T-helper 1 cell treated with Interleukin-12 subunit alpha and Interleukin-12 subunit beta and Interleukin-4 antibody, amounts not matched to agents 30 μg/mL and 1 μg/mL, for 36 hours (primary cell): ENCODE results near the gene MAP3K8.
"Not testable (repeated sequence)": the region's sequence is repeated elsewhere in the genome, so short reads cannot be mapped to it uniquely, and the experiment has no call there.

Experiments used
- H3K27ac Mint-ChIP-seq: one replicate; pipeline ENCODE4 v1.8.0; 2021; ENCODE audit warnings: mild to moderate bottlenecking, mixed read lengths
- H3K27me3 Mint-ChIP-seq: one replicate; pipeline ENCODE4 v1.8.0; 2021; ENCODE audit warnings: low read depth, mixed read lengths
- H3K36me3 Mint-ChIP-seq: one replicate; pipeline ENCODE4 v1.8.0; 2021; ENCODE audit warnings: low read depth, mixed read lengths
- H3K4me1 Mint-ChIP-seq: one replicate; pipeline ENCODE4 v1.8.0; 2021; ENCODE audit warnings: low read depth, mixed read lengths
- H3K4me3 Mint-ChIP-seq: one replicate; pipeline ENCODE4 v1.8.0; 2021; ENCODE audit warnings: mild to moderate bottlenecking, moderate library complexity, mixed read lengths
- H3K9me3 Mint-ChIP-seq: one replicate; pipeline ENCODE4 v1.8.0; 2021; ENCODE audit warnings: mixed read lengths

The MAP3K8 gene

DNA sequence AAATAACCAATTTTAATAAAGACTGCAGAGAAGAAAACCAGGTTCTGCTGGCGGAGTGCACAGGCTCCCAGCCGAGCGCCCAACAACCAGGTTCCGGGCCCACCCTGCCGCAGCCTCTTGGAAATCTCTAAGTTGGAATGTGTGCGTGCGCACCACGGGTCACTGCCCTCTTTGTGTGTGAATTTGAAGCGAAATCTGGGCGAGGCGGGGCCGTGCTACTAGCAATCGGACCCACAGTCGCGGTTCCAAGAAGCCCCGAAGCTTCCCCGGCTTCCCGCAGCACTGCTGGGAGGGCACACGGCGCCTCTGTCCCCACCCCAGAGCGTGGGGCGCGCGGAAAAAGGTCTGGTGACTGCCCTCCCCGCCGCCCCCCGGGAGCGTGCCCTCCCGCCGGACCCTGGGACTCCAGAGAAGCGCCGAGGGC, 666 bp upstream of the MAP3K8 start:
- Mint-ChIP-seq H3K4me1 (peaks cover 53% of the 10 kb centered on the region), H3K4me3 (peak overlapping the region; percentile 88), H3K36me3 (peaks cover 32% of the 10 kb centered on the region), H3K9me3 (no peaks in the 10 kb centered on the region), H3K27ac (peak overlapping the region; percentile 94), H3K27me3 (no peaks in the 10 kb centered on the region)

GRCh38 chr10:30434273-30435072, 489 bp downstream of the MAP3K8 start:
- Mint-ChIP-seq H3K27ac (peak overlapping the region; percentile 86), H3K4me3 (peak overlapping the region; percentile 88), H3K27me3 (no peaks in the 10 kb centered on the region), H3K4me1 (peaks cover 56% of the 10 kb centered on the region), H3K9me3 (no peaks in the 10 kb centered on the region), H3K36me3 (peaks cover 39% of the 10 kb centered on the region)

DNA sequence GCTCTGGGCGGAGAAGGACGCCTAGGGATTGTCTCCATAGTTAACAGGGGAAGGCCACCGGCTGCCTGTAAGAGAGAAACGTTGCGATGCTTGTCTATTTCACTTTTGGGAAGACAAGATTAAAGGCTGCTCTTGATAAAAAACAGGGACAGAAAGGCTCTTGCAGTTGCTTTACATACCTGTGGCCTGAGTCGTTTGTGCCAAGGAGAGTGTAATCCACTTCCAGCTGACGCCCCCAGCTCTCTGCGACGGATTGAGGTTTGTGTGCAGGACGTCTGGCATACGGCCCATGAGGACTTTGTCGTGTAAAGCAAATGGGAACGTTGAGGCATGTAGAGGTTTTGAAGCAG, 1.1 kb downstream of the MAP3K8 start:
- Mint-ChIP-seq H3K27ac (peak overlapping the region; percentile 86), H3K4me3 (peak overlapping the region; percentile 88), H3K9me3 (no peaks in the 10 kb centered on the region), H3K36me3 (peaks cover 45% of the 10 kb centered on the region), H3K4me1 (peaks cover 58% of the 10 kb centered on the region), H3K27me3 (no peaks in the 10 kb centered on the region)

GRCh38 chr10:30435499-30436167, 1.6 kb downstream of the MAP3K8 start:
- Mint-ChIP-seq H3K4me1 (peaks cover 61% of the 10 kb centered on the region), H3K27ac (peak overlapping the region; percentile 86), H3K36me3 (peaks cover 48% of the 10 kb centered on the region), H3K4me3 (peak overlapping the region; percentile 88)
- H3K27me3 Mint-ChIP-seq, H3K9me3 Mint-ChIP-seq: not testable (repeated sequence)

DNA sequence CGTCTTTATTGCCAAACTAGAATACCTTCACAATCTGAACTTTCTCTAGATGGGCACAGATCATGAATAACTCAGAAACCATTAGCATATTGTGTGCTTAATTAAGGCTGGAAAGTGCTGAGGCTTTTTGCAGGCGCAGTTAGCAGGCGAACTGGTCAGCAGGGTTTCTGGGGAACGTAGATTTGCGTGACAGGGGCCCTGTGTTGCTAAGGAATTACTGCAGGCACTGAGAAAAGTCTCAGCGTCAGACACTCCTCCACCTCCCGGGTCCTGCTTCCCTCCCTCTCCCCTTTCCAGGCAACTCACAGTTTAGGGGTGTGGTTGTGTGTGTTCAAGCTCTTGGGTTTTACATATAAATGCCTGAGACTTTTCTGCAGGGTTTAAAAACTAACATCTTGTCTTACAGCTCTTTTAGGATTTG, 2.2 kb downstream of the MAP3K8 start:
- H3K27me3 Mint-ChIP-seq: no peaks in the 10 kb centered on the region
- peaks cover 59% of the 10 kb centered on the region for H3K4me1 Mint-ChIP-seq
- peaks cover 51% of the 10 kb centered on the region for H3K36me3 Mint-ChIP-seq
- H3K9me3 Mint-ChIP-seq: no peaks in the 10 kb centered on the region
- peak overlapping the region; percentile 94 for H3K27ac Mint-ChIP-seq
- peak overlapping the region; percentile 88 for H3K4me3 Mint-ChIP-seq

DNA sequence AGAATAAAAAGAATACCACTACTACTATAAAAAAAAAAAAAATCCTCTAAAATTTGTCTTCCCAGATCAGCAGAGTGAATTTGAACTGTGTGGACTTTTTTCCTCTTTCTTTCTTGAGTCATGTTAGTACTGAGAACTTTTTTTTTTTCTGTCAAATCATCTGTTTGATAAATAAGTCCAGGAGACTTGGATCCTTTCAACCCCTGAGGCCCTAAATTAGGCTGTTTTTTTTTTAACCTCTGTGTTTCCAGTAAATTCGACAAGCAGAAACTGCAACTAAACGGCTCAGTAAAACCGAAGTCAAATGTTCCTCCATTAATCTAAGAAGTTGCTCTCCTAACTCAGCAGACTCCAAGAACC, 2.7 kb downstream of the MAP3K8 start:
- Mint-ChIP-seq H3K4me3 (peak overlapping the region; percentile 88), H3K9me3 (no peaks in the 10 kb centered on the region), H3K27me3 (no peaks in the 10 kb centered on the region), H3K27ac (peak overlapping the region; percentile 94), H3K36me3 (peaks cover 51% of the 10 kb centered on the region), H3K4me1 (peaks cover 55% of the 10 kb centered on the region)

DNA sequence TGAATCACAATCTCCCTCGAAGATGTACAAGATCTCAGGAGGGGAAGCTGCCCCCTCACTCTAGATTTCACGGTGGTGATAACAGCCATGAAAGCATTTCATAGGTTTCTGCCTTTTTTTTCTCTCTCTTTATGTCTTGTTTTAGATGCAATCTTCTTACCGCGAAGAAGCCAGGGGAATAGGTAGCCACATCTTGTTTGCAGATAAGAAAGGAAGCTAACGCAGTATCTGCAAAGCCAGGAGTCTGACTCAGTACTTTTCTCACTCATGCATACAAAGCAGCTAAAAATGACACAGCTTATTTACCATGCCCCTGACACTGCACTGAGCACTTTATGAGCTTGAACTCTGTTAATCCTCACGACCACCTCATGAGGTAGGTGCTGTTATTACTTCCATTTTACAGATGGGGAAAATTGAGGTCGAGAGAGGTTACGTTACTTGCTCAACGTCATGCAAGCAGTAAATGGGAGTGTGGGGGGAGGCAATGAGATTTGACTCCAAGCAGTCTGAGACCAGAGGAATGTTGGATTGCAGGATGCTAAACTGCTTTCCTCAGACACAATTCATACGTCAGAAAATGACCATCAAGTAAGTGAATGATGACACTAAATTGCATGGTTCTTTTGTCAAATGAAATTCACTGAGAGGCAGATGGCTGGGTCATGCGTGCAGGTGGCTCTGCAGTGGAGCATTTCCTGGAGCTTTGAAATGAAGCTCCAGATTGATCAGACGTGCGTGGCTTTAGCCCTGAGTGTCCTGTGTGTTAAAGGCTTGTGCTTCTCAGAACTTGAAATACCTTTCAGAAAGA, 3.3 kb downstream of the MAP3K8 start:
- Mint-ChIP-seq H3K27ac (peak overlapping the region; percentile 94), H3K4me1 (peaks cover 57% of the 10 kb centered on the region), H3K36me3 (peaks cover 57% of the 10 kb centered on the region), H3K9me3 (no peaks in the 10 kb centered on the region), H3K4me3 (peak overlapping the region; percentile 88), H3K27me3 (no peaks in the 10 kb centered on the region)

- Mint-ChIP-seq H3K4me3 (peak overlapping the region; percentile 88), H3K27me3 (no peaks in the 10 kb centered on the region), H3K36me3 (peaks cover 63% of the 10 kb centered on the region), H3K4me1 (peaks cover 59% of the 10 kb centered on the region), H3K9me3 (no peaks in the 10 kb centered on the region), H3K27ac (peak overlapping the region; percentile 94)
Measured at GRCh38 chr10:30438021-30438850, 4.3 kb downstream of the MAP3K8 start.

DNA sequence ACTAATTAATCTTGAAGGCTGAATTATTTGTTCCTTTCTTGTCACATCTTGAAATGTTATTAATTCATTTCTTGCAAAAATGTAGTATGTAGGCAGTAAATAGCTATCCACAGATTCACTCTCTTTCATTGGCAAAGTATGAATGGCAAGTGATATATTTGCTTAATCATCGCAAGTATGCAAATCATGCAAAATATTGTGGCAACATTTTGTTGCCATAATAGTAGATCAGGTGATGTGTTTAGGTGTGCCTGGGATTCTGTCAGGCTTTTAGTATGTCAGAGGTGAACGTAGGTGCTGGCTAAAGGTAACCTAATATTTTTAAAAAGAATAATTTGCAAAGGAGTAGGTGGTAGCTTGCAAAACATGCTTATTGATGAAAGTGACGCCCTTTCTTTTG, 5.9 kb downstream of the MAP3K8 start:
- Mint-ChIP-seq H3K4me1 (peaks cover 71% of the 10 kb centered on the region), H3K36me3 (peaks cover 69% of the 10 kb centered on the region), H3K27me3 (no peaks in the 10 kb centered on the region), H3K9me3 (no peaks in the 10 kb centered on the region), H3K4me3 (peak overlapping the region; percentile 52), H3K27ac (peak overlapping the region; percentile 27)

DNA sequence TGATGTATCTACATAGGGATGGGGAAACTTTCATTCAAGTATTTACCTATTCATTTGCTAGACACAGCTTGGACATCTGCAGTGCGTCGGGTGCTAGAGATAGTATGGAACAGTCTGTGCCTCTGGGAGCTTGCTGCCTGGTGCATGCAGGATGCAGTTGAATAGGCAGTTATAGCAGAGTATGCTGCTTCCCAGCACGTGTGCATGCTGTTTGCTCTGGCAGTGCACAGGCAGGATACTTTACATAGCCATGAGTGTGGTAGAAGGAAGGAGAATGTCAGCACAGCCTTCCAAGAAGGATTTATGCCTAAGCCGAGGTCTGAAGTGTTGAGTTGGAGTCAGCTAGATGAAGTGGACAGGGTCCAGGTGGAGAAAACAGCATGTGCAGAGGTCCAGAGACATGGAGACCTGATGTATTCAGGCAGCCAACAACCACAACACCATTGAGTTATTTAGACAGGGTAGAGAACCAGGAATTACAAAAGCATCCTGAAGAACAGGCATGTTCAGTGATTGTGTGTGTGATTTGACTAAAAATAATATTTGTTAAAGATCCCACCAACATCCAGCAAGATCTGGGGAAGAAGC, 8.1 kb downstream of the MAP3K8 start:
- Mint-ChIP-seq H3K27me3 (no peaks in the 10 kb centered on the region), H3K4me3 (peak overlapping the region; percentile 21), H3K4me1 (peaks cover 62% of the 10 kb centered on the region), H3K9me3 (no peaks in the 10 kb centered on the region), H3K36me3 (peaks cover 61% of the 10 kb centered on the region), H3K27ac (peak overlapping the region; percentile 42)

- Mint-ChIP-seq H3K4me3 (no peak overlapping the region), H3K9me3 (no peaks in the 10 kb centered on the region), H3K36me3 (peaks cover 61% of the 10 kb centered on the region), H3K27ac (peak overlapping the region; percentile 31), H3K4me1 (peaks cover 62% of the 10 kb centered on the region), H3K27me3 (no peaks in the 10 kb centered on the region)
Measured at GRCh38 chr10:30443049-30443448, 9.1 kb downstream of the MAP3K8 start.

DNA sequence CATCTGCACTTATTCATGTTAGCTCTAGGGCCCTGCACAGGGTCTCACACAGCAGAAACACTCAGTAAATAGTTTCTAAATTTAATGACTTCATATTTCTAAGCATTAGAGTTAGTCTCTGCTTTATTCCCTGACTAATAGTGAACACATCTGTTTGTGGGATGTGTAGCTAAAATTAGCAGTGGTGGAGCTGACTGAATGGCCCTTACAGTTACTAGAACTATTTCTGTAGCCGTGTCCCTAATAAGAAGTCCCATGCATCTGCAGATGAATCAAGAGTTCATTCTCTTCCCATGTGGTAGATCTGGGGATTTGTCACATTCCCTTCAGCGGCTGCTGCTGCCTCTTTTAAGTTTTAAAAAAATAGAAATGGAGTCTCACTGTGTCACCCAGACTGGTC, 11.7 kb downstream of the MAP3K8 start:
- peaks cover 61% of the 10 kb centered on the region for H3K36me3 Mint-ChIP-seq
- H3K9me3 Mint-ChIP-seq: no peaks in the 10 kb centered on the region
- H3K27ac Mint-ChIP-seq: peak overlapping the region; percentile 31
- no peaks in the 10 kb centered on the region for H3K27me3 Mint-ChIP-seq
- H3K4me3 Mint-ChIP-seq: no peak overlapping the region
- peaks cover 59% of the 10 kb centered on the region for H3K4me1 Mint-ChIP-seq

DNA sequence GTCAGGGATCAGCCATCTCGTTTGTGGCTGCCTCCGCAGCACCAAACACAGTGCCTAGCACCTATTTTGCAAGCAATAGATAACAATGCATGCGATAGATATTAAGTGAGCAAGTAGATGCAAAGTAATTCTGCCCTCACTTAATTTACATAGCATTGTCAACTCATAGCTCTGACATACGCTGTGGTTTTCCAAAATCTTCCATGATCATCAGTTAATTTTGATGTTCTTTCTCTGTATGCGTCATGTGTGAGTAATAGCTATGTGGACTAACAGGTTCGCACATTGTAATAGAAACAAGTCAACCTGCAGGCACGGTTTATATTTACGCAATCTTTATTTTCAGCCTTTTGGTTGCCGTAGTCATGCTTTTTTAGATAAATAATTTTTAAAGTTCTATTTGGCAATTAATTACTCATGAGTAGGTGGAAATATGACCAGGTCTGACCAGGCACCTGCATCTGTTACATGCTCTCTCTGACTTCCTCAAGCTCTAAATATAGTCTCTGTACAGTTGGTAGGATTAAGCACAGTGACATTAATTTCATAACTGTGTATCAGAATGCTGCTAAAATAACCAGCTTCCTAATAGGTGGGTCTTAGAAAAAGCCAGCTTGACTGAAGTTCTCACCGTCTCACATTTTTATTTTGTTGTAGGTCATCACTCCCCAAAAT, 13.3 kb downstream of the MAP3K8 start:
- no peaks in the 10 kb centered on the region for H3K27me3 Mint-ChIP-seq
- peaks cover 56% of the 10 kb centered on the region for H3K36me3 Mint-ChIP-seq
- no peaks in the 10 kb centered on the region for H3K9me3 Mint-ChIP-seq
- H3K27ac Mint-ChIP-seq: peak overlapping the region; percentile 45
- no peak overlapping the region for H3K4me3 Mint-ChIP-seq
- peaks cover 50% of the 10 kb centered on the region for H3K4me1 Mint-ChIP-seq
